ENCODE data around the gene PCNX4.

The PCNX4 gene

DNA sequence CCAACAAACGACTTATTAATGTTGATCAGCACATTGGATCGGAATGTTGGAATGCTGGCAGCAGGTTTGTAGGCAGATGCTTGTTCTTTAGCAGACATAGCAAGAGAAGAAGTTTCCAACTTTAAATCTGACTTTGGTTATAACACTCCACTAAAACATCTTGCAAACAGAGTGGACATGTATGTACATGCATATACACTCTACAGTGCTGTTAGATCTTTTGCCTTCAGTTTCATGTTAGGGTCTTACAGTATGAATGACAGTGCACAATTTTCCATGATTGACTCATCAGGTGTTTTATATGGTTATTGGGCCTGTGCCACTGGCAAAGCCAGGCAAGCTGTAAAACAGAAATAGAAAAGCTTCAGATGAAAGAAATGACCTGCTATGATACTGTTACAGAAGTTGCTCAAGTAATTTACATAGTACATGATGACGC is 87.7 kb downstream of the PCNX4 start:
- Histone ChIP-seq H2AFZ (ENCODE audit: low read length) (no peak overlapping the region), H3K14ac (ENCODE audit: low read length) (no peak overlapping the region), H3K23ac (ENCODE audit: low read depth, low read length, poor library complexity) (no peak overlapping the region), H3K36me3 (replicated peaks in 1 of 2; ENCODE audit: control insufficient read depth in 2 of 2, insufficient read depth in 2 of 2, low read length in 2 of 2) (no peaks in the 10 kb centered on the region), H3K18ac (ENCODE audit: low read length) (no peak overlapping the region), H3K4ac (ENCODE audit: low read length) (no peak overlapping the region), H3K9ac (ENCODE audit: low read depth, low read length, poor library complexity) (no peak overlapping the region), H2AK5ac (ENCODE audit: low read depth, low read length) (no peak overlapping the region), H3K27ac (replicated peaks; ENCODE audit: low read length) (no peak overlapping the region), H4K91ac (ENCODE audit: low read depth, low read length, poor library complexity) (no peak overlapping the region), H3K4me1 (ENCODE audit: control insufficient read depth in 2 of 2, insufficient read depth in 1 of 2, low read depth in 1 of 2, low read length in 2 of 2) (no peaks in the 10 kb centered on the region), H3K27me3 (ENCODE audit: control insufficient read depth in 3 of 3, insufficient read depth in 3 of 3, low read depth in 1 of 3, low read length in 3 of 3) (peaks cover 0 to 4% (median 0%) of the 10 kb centered on the region in 3 experiments), H3K79me1 (ENCODE audit: low read depth, low read length) (no peaks in the 10 kb centered on the region), H3K4me2 (ENCODE audit: insufficient read depth, low read length, poor library complexity, severe bottlenecking) (no peak overlapping the region), H2BK12ac (ENCODE audit: low read length) (no peak overlapping the region), H4K8ac (ENCODE audit: low read depth, low read length) (no peak overlapping the region), H3K4me3 (ENCODE audit: low read length in 2 of 2) (no peak overlapping the region), H2BK15ac (ENCODE audit: low read length) (no peak overlapping the region), H2BK120ac (ENCODE audit: low read depth, low read length) (no peak overlapping the region), H2BK5ac (ENCODE audit: low read length) (no peak overlapping the region), H3K9me3 (replicated peaks in 1 of 2; ENCODE audit: control insufficient read depth in 2 of 2, insufficient read depth in 1 of 2, low read depth in 1 of 2, low read length in 2 of 2) (no peaks in the 10 kb centered on the region)
- no CpG with 5 or more reads among the region's 3 CpGs for WGBS, 2 donors (ENCODE audit: extremely low coverage in 2 of 2, insufficient read length in 2 of 2, insufficient replicate concordance in 1 of 2)
- no peak for DNase-seq (ENCODE audit: low spot score)

DNA sequence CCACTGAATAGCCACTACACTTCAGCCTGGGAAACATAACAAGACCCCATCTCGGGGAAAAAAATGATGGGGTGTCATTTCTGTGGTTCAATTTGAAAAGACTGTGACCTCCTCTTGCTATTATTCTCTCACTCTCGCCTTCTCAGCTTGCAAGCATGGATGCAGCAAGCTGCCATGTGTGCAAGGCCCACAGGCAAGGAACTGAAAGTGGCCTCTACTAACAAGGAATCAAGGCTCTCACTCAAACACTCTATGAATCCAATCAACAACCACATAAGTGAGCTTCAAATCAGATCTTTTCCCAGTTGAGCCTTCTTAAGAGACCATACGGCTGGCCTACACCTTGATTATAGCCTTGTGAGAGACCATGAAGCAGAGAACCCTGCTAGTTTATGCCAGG is 91.4 kb downstream of the PCNX4 start:
- H2BK5ac ChIP-seq (ENCODE audit: low read length): no peak overlapping the region

DNA sequence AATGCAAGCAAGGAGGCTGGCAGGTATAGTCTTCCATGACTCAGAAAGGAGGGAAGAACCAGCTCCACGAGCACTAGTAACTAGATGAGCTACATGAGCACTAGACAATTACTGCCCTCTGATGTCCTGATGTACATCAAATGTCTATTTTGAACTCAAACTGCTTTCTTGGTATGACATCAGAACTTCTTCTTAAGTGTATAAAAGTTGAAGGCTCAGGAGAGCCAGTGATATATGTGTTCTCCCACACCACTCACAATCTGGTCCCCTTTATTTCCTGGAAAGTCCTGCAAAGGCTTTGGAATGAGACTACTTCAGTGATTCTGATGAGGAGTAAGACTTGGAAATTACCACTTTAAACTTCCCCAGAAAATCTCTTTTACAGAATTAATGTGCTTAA is 92.0 kb downstream of the PCNX4 start:
- Histone ChIP-seq H3K4me2 (ENCODE audit: insufficient read depth, low read length, poor library complexity, severe bottlenecking) (no peak overlapping the region), H3K4me1 (ENCODE audit: control insufficient read depth in 2 of 2, insufficient read depth in 1 of 2, low read depth in 1 of 2, low read length in 2 of 2) (no peaks in the 10 kb centered on the region), H3K36me3 (replicated peaks in 1 of 2; ENCODE audit: control insufficient read depth in 2 of 2, insufficient read depth in 2 of 2, low read length in 2 of 2) (no peaks in the 10 kb centered on the region), H3K4ac (ENCODE audit: low read length) (no peak overlapping the region), H3K9me3 (replicated peaks in 1 of 2; ENCODE audit: control insufficient read depth in 2 of 2, insufficient read depth in 1 of 2, low read depth in 1 of 2, low read length in 2 of 2) (no peaks in the 10 kb centered on the region), H2BK15ac (ENCODE audit: low read length) (no peak overlapping the region), H3K79me1 (ENCODE audit: low read depth, low read length) (no peaks in the 10 kb centered on the region), H4K8ac (ENCODE audit: low read depth, low read length) (no peak overlapping the region), H2BK12ac (ENCODE audit: low read length) (no peak overlapping the region), H2BK5ac (ENCODE audit: low read length) (no peak overlapping the region), H4K91ac (ENCODE audit: low read depth, low read length, poor library complexity) (no peak overlapping the region), H2BK120ac (ENCODE audit: low read depth, low read length) (no peak overlapping the region), H3K27me3 (ENCODE audit: control insufficient read depth in 3 of 3, insufficient read depth in 3 of 3, low read depth in 1 of 3, low read length in 3 of 3) (no peaks in the 10 kb centered on the region), H3K9ac (ENCODE audit: low read depth, low read length, poor library complexity) (no peak overlapping the region), H3K18ac (ENCODE audit: low read length) (no peak overlapping the region), H3K14ac (ENCODE audit: low read length) (no peak overlapping the region), H2AK5ac (ENCODE audit: low read depth, low read length) (no peak overlapping the region), H3K27ac (replicated peaks; ENCODE audit: low read length) (no peak overlapping the region), H2AFZ (ENCODE audit: low read length) (peak overlapping the region; percentile 63), H3K4me3 (ENCODE audit: low read length in 2 of 2) (peak overlapping the region in 1 of 2 donors; percentile 34), H3K23ac (ENCODE audit: low read depth, low read length, poor library complexity) (no peak overlapping the region)
- DNase-seq (ENCODE audit: low spot score): no peak
- no CpG with 5 or more reads among the region's 1 CpG for WGBS, 2 donors (ENCODE audit: extremely low coverage in 2 of 2, insufficient read length in 2 of 2, insufficient replicate concordance in 1 of 2)

More for the DNA sequence above, 91.4 kb downstream of the PCNX4 start:
- DNase-seq (ENCODE audit: low spot score): no peak
- H2AFZ ChIP-seq (ENCODE audit: low read length): no peak overlapping the region
- no peak overlapping the region for H2BK15ac ChIP-seq (ENCODE audit: low read length)
- WGBS, 2 donors (ENCODE audit: extremely low coverage in 2 of 2, insufficient read length in 2 of 2, insufficient replicate concordance in 1 of 2): no CpG with 5 or more reads among the region's 3 CpGs
- no peaks in the 10 kb centered on the region for H3K9me3 ChIP-seq (replicated peaks in 1 of 2; ENCODE audit: control insufficient read depth in 2 of 2, insufficient read depth in 1 of 2, low read depth in 1 of 2, low read length in 2 of 2)
- no peaks in the 10 kb centered on the region for H3K36me3 ChIP-seq (replicated peaks in 1 of 2; ENCODE audit: control insufficient read depth in 2 of 2, insufficient read depth in 2 of 2, low read length in 2 of 2)
- no peaks in the 10 kb centered on the region for H3K79me1 ChIP-seq (ENCODE audit: low read depth, low read length)
- no peak overlapping the region for H3K4ac ChIP-seq (ENCODE audit: low read length)
- no peak overlapping the region for H3K27ac ChIP-seq (replicated peaks; ENCODE audit: low read length)
- H3K4me1 ChIP-seq (ENCODE audit: control insufficient read depth in 2 of 2, insufficient read depth in 1 of 2, low read depth in 1 of 2, low read length in 2 of 2): no peaks in the 10 kb centered on the region
- H3K4me3 ChIP-seq (ENCODE audit: low read length in 2 of 2): no peak overlapping the region
- no peak overlapping the region for H3K14ac ChIP-seq (ENCODE audit: low read length)
- no peak overlapping the region for H4K91ac ChIP-seq (ENCODE audit: low read depth, low read length, poor library complexity)
- H3K18ac ChIP-seq (ENCODE audit: low read length): no peak overlapping the region
- no peak overlapping the region for H2BK12ac ChIP-seq (ENCODE audit: low read length)
- H3K27me3 ChIP-seq (ENCODE audit: control insufficient read depth in 3 of 3, insufficient read depth in 3 of 3, low read depth in 1 of 3, low read length in 3 of 3): no peaks in the 10 kb centered on the region
- no peak overlapping the region for H3K4me2 ChIP-seq (ENCODE audit: insufficient read depth, low read length, poor library complexity, severe bottlenecking)
- H2AK5ac ChIP-seq (ENCODE audit: low read depth, low read length): no peak overlapping the region
- H2BK120ac ChIP-seq (ENCODE audit: low read depth, low read length): no peak overlapping the region
- no peak overlapping the region for H4K8ac ChIP-seq (ENCODE audit: low read depth, low read length)
- no peak overlapping the region for H3K9ac ChIP-seq (ENCODE audit: low read depth, low read length, poor library complexity)
- H3K23ac ChIP-seq (ENCODE audit: low read depth, low read length, poor library complexity): no peak overlapping the region

GRCh38 chr14:60184146-60184904 is 92.6 kb downstream of the PCNX4 start:
- Histone ChIP-seq H2BK12ac (ENCODE audit: low read length) (no peak overlapping the region), H3K9ac (ENCODE audit: low read depth, low read length, poor library complexity) (no peak overlapping the region), H3K4me2 (ENCODE audit: insufficient read depth, low read length, poor library complexity, severe bottlenecking) (no peak overlapping the region), H3K27me3 (ENCODE audit: control insufficient read depth in 3 of 3, insufficient read depth in 3 of 3, low read depth in 1 of 3, low read length in 3 of 3) (peaks cover 0 to 4% (median 0%) of the 10 kb centered on the region in 3 experiments), H3K23ac (ENCODE audit: low read depth, low read length, poor library complexity) (no peak overlapping the region), H4K91ac (ENCODE audit: low read depth, low read length, poor library complexity) (no peak overlapping the region), H3K18ac (ENCODE audit: low read length) (no peak overlapping the region), H2AFZ (ENCODE audit: low read length) (peak overlapping the region; percentile 63), H2BK15ac (ENCODE audit: low read length) (no peak overlapping the region), H3K36me3 (replicated peaks in 1 of 2; ENCODE audit: control insufficient read depth in 2 of 2, insufficient read depth in 2 of 2, low read length in 2 of 2) (no peaks in the 10 kb centered on the region), H2BK120ac (ENCODE audit: low read depth, low read length) (no peak overlapping the region), H3K4me1 (ENCODE audit: control insufficient read depth in 2 of 2, insufficient read depth in 1 of 2, low read depth in 1 of 2, low read length in 2 of 2) (no peaks in the 10 kb centered on the region), H3K27ac (replicated peaks; ENCODE audit: low read length) (no peak overlapping the region), H2BK5ac (ENCODE audit: low read length) (no peak overlapping the region), H3K79me1 (ENCODE audit: low read depth, low read length) (no peaks in the 10 kb centered on the region), H3K9me3 (replicated peaks in 1 of 2; ENCODE audit: control insufficient read depth in 2 of 2, insufficient read depth in 1 of 2, low read depth in 1 of 2, low read length in 2 of 2) (no peaks in the 10 kb centered on the region), H4K8ac (ENCODE audit: low read depth, low read length) (no peak overlapping the region), H3K14ac (ENCODE audit: low read length) (no peak overlapping the region), H3K4me3 (ENCODE audit: low read length in 2 of 2) (peak overlapping the region in 1 of 2 donors; percentile 34), H3K4ac (ENCODE audit: low read length) (no peak overlapping the region), H2AK5ac (ENCODE audit: low read depth, low read length) (no peak overlapping the region)
- DNase-seq (ENCODE audit: low spot score): peak; percentile 56
- WGBS, 2 donors (ENCODE audit: extremely low coverage in 2 of 2, insufficient read length in 2 of 2, insufficient replicate concordance in 1 of 2): no CpG with 5 or more reads among the region's 5 CpGs

All from neuronal stem cell (in vitro differentiated cells).